Measurements from ENCODE around the gene F5.

The F5 gene

DNA sequence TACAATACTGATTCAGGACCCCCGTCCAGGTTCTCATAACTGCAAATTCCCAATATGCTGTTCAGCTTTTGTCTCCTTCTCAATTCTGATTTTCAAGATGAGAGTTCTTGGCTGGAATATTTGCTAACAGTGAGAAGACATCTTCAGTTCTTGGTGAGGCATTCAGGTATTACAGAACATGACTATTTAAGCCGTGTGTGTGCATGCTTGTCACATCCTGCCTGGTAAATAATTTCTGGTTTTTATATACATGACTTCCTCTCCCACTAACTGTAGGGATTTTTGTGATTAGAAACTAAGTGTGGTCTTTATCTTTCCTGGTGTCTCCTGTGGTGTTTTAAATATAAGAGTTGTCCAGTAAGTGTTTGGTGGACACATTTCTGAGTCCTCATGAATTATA is 90.4 kb downstream of the F5 start:
- no peak for TF ChIP-seq POLR2A (IDR thresholded peaks at IDR 0.05; ENCODE audit: low read depth, low read length)
- FAIRE-seq: no peak
- no peak for DNase-seq (ENCODE audit: insufficient read length, low spot score)

DNA sequence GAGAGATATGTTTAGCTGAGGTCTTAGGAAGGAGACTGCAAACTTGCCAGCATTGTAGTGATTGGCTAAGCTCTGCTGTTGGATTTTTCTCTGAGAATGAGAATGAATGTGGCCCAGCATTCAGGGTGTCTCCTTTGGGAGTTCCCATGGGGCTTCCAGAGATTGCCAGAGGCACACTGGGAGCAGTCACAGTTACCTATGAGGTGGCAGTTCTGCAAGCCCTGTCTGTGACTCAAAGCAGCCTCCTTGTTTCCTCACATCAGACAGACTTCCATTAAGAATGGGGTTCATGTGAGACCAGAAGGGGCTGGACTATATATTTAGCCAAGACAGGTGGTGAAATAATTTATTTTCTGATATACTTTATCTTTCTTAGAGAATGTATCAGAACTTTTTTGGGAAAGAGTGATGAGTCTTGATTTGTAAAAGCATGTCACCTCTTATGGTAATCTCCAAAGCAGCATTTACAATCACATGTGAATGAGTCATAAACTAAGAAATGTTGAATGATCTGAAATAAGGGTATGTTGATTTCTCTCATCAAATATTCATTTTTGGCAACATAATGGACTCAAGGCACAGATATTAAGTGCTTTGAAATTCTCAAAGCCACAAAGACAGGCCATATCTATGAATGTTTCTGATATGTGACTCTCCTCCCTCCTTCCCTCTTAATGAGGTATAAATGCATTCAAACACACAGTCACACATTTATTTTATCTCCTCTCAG is 91.1 kb downstream of the F5 start:
- no peak for TF ChIP-seq POLR2A (IDR thresholded peaks at IDR 0.05; ENCODE audit: low read depth, low read length)
- FAIRE-seq (no peak), DNase-seq (ENCODE audit: insufficient read length, low spot score) (no peak)

DNA sequence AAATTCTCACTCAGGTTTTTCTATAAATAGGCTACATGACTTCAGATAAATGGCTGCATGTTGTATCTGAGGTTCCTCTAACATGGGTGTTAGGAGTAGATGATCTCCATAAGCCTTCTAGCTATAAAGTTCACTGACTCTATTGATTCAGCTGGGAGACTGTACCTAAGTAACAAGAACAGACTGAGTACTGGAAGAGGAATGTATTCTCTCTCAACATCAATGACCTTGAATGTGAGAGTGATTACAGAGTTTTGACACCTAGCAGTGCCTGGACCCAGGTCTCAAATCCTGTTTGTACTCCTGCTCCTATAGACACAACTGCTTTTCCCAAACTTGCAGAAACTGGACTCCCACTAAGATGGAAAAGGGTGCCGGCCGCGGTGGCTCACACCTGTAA is 91.9 kb downstream of the F5 start:
- FAIRE-seq (no peak), DNase-seq (ENCODE audit: insufficient read length, low spot score) (no peak)
- TF ChIP-seq POLR2A (IDR thresholded peaks at IDR 0.05; ENCODE audit: low read depth, low read length): no peak

DNA sequence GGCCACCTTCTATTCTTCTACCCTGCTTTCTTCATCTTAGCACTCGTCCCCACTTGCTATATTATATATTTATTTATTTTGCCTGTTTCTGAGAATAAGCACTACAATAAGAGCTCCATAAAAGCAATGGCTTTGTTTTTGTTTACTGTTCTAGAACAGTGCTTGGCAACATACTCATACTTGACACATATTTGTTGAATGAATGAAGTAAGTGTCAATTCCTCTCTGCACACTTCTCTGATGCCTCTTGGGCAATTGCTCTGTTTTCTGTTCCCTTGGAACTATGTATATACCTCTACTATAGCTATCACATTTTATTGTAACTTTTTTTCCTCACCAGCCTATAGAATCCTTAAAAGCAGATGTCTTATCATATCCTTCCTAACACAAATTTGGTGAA is 93.0 kb downstream of the F5 start:
- no peak for TF ChIP-seq POLR2A (IDR thresholded peaks at IDR 0.05; ENCODE audit: low read depth, low read length)
- no peak for FAIRE-seq
- DNase-seq (ENCODE audit: insufficient read length, low spot score): no peak

DNA sequence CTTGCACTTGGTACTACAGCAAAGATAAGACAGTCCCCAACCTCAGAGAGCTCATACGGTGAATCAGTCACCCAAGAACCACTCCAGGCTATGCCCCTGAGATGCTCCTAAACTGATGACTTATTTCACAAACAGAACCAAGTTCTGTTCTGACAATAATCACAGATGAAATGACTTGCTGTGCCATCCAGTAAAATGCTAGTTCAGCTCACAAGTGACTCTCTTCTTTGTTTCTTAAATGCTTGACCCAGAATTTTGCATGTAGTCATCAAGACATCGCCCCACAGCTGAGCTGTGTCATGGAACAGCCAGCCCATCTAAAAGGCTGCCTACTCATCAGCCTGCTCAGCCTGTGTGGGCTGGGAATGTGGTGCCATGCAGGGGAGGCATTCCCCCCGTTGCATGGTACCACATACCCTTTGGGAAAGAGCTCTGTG is 94.4 kb downstream of the F5 start:
- TF ChIP-seq POLR2A (IDR thresholded peaks at IDR 0.05; ENCODE audit: low read depth, low read length): no peak
- DNase-seq (ENCODE audit: insufficient read length, low spot score) (no peak), FAIRE-seq (no peak)

DNA sequence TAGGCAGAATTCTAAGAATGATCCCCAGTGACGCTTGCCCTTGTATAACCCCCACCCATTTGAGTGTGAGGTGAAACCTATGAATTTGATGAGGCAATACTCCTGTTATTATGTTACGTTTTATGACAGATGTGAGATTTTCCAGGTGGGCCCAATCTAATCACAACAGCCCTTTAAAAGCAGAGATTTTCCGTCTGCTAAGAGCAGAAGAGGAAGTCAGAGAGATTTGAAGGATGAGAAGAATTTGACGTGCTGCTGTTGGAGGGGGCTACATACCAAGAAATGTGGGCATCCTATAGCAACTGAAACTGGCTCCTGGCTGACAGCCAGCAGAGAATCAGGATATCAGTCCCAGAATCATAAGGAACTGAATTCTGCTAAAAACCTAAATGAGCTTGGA is 98.1 kb downstream of the F5 start:
- TF ChIP-seq POLR2A (IDR thresholded peaks at IDR 0.05; ENCODE audit: low read depth, low read length): no peak
- FAIRE-seq: no peak
- no peak for DNase-seq (ENCODE audit: insufficient read length, low spot score)

DNA sequence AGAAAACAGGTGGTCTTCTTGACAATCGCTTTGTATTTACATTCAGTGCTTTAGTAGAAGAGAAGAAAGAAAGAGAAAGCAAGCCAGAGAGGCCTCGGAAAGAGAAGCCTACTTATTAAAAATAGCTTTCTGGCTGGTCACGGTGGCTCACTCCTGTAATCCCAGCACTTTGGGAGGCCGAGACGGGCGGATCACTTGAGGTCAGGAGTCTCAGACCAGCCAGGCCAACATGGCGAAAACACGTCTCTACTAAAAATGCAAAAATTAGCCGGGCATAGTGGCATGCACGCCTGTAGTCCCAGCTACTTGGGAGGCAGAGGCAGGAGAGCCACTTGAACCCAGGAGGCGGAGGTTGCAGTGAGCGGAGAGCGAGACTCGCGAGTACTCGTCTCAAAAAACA is 98.7 kb downstream of the F5 start:
- TF ChIP-seq POLR2A (IDR thresholded peaks at IDR 0.05; ENCODE audit: low read depth, low read length): no peak
- FAIRE-seq: no peak

DNA sequence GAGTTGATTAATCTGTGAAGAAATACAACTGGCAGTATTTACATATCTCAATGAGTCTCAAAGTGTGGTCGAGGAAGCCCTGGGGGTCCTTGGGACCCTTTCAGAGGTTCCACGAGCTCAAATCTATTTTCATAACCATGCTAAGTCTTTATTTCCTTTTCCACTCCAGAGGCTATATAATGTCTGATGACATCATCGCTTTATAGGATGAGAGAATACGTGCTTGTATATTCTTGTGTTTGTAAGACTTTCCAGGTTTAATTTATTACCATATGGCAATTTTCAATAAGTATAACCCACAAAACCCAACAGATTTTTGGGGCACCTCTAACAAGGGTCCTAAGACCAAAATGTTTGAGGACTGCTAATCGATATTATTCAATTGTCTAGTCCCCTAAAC is 99.1 kb downstream of the F5 start:
- no peak for DNase-seq (ENCODE audit: insufficient read length, low spot score)
- no peak for TF ChIP-seq POLR2A (IDR thresholded peaks at IDR 0.05; ENCODE audit: low read depth, low read length)
- no peak for FAIRE-seq

More for the DNA sequence above, 98.7 kb downstream of the F5 start:
- no peak for DNase-seq (ENCODE audit: insufficient read length, low spot score)

DNA sequence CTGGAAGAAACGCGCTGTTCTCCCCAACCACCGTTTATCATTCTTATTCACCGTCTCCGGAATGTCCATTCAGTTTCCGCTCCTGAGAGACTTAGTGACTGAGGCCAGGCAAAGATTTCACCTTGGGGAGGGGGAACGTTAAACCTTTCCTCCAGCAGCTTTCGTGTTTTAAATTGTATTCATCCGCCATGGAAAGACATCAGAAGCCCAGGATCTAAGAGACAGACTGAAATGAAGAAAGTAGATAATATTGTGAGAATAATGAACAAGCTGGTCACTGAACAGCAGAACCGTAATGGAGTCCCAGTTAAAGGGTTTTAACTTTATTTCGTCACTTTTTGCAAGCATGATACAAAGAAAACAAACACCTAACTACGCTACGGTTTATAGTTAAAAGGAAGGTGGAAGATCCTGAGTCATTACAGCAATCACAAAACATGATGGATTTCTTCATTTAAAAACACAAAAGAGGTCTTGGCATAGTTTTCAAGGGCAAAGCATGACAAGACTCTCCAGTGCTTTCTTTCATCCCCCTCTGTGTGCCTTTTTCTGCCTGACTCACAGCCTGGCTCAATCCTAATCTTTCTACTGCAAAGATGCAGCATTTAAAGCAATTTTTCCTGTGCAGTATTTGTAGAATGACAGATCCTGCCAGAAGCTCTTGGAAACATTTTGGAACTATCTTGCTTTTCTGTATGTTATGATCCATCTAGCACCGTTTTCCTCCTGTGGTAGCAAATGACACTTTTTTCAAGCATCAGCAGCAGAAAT is 99.8 kb downstream of the F5 start:
- TF ChIP-seq POLR2A (IDR thresholded peaks at IDR 0.05; ENCODE audit: low read depth, low read length): no peak
- no peak for DNase-seq (ENCODE audit: insufficient read length, low spot score)
- peak; percentile 23 for FAIRE-seq

DNA sequence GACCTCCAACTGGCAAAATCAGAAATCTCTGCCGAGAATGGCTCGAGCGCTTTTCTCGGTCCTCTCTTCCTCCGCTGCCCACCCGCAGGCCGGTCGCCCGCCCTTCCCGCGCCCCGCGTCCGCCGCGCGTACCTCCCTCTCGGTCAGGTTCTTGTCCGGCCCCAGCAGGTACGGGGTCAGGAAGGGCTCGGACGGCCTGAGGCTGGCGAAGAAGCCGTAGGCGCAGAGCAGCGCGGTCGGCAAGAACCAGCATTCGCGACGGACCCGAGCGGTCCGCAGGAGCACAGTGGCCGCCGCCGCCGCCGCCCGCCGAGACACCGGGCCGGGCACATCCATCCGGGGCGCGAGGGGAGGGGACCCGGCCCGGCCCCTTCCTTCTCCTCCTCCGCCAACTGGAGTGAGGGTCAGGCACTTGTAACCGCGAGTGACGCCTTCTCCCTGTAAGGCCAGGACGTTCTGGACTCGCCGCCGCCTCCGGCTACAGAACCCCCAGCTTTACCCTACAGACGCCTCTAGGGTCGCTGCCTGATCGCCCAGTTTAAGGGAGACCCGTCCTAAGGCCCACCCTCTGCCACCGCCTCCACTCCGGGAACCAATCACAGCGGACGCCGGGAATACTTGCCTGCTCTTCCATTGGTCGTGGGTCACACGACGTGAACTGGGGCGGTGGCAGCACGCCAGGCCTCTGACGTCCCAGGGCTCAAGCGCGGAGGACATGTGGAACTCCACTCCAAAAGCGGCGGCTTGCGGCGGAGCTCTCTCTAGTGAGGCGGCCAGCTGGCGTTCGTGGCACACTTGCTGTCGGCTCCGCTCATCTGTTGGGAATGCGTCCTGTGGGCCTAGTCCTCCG is 100.6 kb downstream of the F5 start, which contains the start of gene SLC19A2:
Gene SLC19A2, minus strand, starts transcription at position 514 of the 850 bp plus-strand sequence. Its CDS starts 178 bp downstream, at position 336.
- peak; percentile 70 for TF ChIP-seq POLR2A (IDR thresholded peaks at IDR 0.05; ENCODE audit: low read depth, low read length)
- DNase-seq (ENCODE audit: insufficient read length, low spot score) (peak; percentile 89), FAIRE-seq (peak; percentile 78)

DNA sequence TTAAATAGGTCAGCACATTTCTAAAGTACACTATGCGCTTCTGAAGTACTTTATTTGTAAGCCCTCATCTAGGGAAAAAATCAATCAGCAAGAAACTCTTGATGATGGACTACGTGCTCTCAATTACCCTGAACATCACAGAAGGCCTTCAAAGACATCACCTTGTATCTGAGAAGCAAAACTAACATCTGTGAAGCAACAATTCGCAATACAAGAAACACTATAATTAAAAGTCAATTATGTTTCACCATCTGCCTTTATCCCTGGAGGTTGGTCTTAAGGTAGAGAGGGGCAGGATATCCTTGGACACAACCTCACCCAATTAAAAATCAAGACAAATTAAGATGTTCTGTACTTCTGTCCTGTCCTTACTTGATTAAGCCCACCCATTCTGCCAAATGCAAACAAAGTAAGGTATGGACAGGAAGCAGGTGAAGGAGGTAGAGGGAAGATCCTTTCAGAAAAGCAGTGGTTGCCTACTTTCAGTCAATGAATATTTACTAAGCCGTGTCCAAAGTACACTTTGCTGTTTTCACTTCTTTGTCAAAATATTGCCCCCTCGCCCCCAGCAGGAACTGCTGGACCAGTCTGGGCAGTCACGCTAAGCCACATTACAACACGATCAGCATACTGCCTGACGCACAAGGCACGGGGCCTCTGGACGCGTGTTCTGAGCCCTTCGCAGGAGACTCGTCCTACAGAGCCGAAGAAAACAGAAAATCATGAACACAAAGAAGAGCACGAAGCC is 101.4 kb downstream of the F5 start:
- DNase-seq (ENCODE audit: insufficient read length, low spot score): peak; percentile 16
- TF ChIP-seq POLR2A (IDR thresholded peaks at IDR 0.05; ENCODE audit: low read depth, low read length): no peak
- no peak for FAIRE-seq

DNA sequence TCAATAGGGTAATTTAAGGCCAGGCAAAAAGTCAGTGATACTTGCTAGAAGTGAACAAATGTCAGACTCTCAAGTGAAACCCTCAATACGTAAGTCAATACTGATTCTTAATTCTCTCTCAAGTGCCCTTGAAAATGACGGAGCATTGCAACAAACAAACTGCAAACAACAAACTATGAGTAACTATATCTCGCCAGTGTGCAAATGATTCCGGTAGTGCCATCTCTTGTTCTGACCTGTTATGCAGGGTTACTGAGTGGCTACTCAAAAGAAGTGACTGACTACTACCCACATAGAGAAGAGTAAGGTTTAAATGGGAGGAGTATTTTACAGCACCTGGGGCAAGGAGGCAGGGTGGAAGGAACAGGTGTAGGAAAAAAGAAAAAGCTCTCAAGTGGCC is 102.2 kb downstream of the F5 start:
- FAIRE-seq (no peak), DNase-seq (ENCODE audit: insufficient read length, low spot score) (no peak)
- TF ChIP-seq POLR2A (IDR thresholded peaks at IDR 0.05; ENCODE audit: low read depth, low read length): no peak

DNA sequence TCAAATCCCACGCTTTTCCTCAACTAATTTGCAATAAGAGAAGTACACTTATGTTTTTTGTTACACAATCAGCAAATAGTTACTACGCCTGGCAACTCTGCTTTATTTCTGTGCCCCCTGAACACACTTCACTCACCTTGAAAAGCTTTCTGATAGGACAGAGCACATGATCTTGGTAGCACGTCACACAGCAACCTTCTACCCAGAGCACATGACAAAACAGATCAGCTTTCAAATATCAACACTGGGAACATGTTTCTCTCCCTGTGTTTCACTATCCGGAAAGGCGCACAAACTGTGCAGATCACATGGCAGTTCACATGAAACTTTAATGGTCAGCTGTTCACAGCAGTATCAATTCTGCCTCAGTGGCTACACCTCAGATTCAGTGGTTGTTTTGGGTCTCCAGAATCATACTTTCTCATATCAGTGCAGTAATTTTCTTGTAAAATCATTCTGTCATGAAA is 102.7 kb downstream of the F5 start:
- no peak for FAIRE-seq
- TF ChIP-seq POLR2A (IDR thresholded peaks at IDR 0.05; ENCODE audit: low read depth, low read length): no peak
- DNase-seq (ENCODE audit: insufficient read length, low spot score): no peak

Data from H54 (cell line).